ENCODE data around the gene PPIP5K2.

The PPIP5K2 gene

DNA sequence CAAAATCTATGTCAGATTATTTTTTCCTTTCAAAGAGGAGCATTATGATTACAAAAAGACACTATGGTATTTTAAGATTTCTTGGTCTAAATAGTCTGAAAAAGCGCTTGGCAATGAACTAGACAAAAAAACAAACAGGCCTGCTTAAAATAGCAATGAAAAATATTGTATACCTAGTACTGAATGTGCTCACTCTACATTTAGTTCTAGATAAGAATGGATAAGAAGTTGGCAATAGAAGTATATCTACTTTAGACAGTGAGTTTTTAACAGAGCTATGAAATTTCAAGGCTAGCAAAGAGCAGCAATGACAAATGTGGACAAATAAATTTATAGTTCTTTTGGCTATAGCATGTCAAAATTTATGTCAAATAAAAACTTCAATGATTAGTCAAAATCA lies 26.4 kb upstream of the PPIP5K2 start:
- TF ChIP-seq, protein P1, sequence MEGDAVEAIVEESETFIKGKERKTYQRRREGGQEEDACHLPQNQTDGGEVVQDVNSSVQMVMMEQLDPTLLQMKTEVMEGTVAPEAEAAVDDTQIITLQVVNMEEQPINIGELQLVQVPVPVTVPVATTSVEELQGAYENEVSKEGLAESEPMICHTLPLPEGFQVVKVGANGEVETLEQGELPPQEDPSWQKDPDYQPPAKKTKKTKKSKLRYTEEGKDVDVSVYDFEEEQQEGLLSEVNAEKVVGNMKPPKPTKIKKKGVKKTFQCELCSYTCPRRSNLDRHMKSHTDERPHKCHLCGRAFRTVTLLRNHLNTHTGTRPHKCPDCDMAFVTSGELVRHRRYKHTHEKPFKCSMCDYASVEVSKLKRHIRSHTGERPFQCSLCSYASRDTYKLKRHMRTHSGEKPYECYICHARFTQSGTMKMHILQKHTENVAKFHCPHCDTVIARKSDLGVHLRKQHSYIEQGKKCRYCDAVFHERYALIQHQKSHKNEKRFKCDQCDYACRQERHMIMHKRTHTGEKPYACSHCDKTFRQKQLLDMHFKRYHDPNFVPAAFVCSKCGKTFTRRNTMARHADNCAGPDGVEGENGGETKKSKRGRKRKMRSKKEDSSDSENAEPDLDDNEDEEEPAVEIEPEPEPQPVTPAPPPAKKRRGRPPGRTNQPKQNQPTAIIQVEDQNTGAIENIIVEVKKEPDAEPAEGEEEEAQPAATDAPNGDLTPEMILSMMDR (IDR thresholded peaks at IDR 0.05), result no peak

DNA sequence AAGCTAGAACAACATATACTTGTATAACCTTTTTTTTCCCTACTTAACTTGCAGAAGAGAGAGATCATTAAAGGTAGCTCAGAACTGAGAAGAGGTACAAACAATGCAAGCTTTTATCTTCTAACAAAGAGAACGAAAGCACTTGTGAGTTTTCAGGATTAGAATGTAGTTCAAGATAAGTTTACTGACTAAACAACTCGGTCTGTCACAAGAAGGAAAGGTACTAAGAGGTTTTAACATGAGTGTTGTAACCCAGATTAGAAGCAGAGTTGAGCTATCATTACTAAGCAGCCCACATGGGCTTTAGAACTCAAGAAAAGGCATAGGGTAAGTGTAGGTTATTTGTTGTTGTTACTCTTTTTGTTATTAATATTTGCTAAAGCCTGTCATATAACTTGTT lies 25.4 kb upstream of the PPIP5K2 start:
- TF ChIP-seq, protein P1 (IDR thresholded peaks at IDR 0.05), result no peak

DNA sequence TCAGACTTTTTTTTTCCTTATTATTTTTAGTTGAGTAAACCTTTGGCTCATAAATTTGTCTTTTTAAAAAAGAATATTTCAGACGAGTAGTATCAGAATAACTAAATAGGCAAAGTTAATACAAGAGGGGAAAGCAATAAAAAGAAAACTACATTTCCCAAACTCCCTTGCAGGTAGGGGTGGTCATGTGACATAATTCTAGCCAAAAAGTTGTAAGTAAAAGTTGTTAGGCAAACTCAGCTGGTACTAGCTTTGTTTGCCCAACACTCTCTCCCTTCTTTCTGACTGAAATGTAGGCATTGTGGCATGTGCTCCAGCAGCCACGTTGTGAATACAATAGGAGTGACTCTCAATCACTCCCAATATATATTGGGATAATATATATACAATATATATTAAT lies 21.1 kb upstream of the PPIP5K2 start:
- TF ChIP-seq, protein P1 (IDR thresholded peaks at IDR 0.05), result no peak

DNA sequence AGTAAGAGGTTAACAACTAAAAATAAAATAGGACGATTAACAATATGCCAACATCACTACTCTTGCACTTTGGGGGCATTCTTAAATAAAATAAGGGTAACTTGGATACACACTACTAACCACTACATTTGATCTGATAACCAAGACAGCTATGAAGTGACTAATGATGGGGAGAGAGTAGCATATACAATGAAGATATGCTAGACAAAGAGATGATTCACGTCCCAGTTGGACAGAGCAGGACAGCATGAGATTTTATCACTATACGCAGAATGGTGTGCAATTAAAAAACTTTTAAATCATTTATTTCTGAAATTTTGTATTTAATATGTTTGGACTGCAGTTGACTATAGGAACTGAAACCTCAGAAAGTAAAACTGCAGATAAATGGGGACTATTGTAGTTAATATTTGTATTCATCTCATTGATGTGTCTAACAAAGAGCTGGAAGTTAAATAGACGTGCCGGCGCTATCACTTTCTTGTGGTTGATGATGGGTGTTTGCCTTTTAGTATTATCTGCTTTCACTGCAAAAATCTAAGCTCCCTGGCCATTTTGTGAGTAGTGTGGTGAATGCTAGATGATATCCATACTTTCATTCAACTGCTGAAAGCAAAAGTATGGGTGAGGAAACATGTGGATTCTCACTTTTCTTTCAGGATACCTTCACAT lies 18.9 kb upstream of the PPIP5K2 start:
- TF ChIP-seq, protein P1 (IDR thresholded peaks at IDR 0.05), result no peak

DNA sequence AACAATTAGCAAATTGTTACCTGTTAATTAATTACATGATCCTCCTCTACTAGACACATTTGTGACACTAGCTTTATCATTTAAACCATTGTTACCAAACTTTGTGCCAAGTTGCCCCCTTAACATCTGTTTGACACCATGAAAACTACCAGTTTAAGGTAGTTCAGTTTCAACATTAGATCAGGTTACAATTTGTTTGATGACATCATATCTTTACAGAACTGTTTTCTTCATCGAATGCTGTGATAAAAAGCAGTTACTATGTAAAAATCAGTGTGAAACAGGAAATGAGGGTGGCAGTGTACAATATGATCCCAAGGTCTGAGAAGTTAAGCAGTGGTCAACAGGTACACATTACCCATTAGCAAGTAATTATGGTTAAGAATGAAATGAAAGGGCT lies 17.9 kb upstream of the PPIP5K2 start:
- TF ChIP-seq, protein P1 (IDR thresholded peaks at IDR 0.05), result no peak

DNA sequence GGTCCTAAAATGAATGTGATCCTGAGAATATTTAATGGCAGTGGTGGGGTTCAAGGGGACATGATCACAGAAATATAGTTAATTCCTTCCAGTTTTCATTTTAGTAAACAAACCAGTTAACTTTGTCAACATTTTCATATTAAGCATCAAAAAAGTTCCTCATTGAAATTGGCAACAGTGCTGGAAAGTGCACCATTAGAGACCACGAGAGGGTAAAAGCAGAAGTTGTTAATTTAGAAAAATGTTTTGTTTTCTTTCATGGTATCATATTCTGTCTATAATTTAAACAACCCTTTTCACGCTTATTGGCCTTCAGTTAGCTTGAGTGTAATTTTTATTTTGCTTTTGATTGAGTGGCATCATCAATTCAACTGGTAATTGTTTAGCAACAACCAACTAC lies 12.0 kb upstream of the PPIP5K2 start:
- TF ChIP-seq, protein P1 (IDR thresholded peaks at IDR 0.05), result no peak

DNA sequence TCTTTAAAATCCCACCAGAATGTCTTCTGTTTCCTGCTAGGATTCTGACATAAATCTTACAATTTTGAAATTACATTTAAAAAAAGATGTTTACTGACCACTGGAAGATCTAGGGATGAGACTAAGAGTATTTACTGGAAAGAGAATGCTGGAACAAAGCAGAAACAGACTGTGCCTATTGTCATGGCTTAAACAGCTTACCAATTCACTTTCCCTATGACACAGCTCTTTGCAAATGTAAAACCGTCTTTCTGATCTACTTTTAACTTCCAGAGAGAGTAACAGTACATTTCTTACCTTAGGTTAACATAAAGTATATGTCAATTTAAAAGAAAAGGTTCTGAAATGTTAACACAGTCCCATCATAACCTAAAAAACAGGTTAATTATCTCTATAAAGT lies 10.8 kb upstream of the PPIP5K2 start:
- TF ChIP-seq, protein P1 (IDR thresholded peaks at IDR 0.05), result no peak

DNA sequence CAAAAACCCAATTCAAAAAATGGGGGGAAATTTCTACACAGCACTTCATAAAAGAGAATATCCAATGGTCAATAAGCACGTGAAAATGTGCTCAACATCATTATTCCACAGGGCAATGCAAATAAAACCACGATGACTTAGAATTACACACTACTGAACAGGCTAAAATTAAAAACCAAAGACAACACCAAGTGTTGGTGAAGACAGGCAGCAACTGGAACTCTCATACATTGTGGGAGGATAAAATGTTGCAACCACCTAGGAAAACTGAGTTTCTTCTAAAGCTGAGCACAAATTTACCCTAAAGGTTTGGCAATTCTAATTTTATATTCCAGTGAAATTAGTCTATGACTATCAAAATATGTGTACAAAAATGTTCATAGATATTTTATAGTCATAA lies 9.7 kb upstream of the PPIP5K2 start:
- TF ChIP-seq, protein P1 (IDR thresholded peaks at IDR 0.05), result no peak
